GM19467 (cell line): ENCODE measurements around the gene WSCD1.

Source experiments
- ATAC-seq: cut with Tn5 transposase; IDR thresholded peaks from one replicate; pipeline ENCODE4 v1.9.1; 2021; ENCODE audit warnings: mild to moderate bottlenecking, moderate library complexity; ENCODE audit not compliant: unreplicated experiment

The WSCD1 gene

DNA sequence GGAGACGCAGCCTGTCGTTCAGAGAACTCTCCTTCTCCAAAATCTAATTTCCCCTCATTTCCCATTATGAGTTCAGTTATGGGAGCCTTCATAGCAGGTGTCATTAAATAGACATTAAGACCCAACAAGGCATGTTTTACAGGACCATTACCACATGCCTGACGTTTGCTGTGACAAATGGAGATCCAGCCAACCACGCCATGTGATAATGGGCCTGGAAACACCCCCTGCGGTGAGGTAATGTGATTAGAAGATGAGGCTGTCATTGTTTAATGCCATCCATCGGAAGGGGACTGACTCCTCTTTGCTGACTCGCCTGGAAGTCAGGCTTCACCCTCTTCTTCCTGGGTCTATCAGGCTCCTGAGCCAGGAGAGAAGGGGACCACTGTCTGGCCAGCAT is 76.9 kb downstream of the WSCD1 start:
- no peak for ATAC-seq

DNA sequence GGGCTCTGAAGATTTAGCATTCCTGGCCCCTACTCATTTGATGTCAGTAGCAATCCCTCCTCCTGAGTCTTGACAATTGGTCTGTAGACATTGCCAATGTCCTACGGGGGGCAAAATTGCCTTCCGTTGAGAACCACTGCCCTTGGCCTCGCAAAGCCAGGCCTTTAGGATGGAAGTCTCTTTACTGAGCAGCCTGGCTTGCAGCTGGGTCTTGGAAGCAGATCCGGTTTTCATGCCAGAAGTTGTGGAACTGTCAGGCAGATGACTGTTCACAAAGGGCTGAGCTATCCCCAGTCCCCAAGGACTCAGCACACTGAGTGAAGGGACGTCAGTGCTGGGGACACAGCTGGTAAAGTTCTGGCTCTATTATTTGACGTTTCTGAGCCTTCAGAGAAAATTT is 83.2 kb downstream of the WSCD1 start:
- no peak for ATAC-seq

DNA sequence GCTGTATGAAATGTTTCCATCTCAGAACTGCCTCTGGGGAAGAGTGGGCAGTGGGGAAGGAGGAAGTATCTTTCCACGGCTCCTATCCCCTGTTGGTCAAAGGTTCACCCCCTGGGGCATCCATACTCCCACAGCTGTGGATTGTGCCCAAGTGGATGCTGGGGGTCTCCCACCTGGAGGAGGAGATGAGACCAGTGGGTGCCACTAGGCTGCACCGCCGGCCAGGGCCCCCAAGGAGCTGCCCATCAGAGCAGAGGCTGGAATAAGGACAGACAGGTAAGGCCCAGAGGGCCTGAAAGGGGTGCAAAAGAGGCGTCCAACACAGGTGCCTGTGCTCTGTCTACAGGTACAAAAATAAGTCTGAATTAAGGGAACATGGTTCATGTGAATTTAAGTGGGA is 87.5 kb downstream of the WSCD1 start:
- ATAC-seq: no peak

DNA sequence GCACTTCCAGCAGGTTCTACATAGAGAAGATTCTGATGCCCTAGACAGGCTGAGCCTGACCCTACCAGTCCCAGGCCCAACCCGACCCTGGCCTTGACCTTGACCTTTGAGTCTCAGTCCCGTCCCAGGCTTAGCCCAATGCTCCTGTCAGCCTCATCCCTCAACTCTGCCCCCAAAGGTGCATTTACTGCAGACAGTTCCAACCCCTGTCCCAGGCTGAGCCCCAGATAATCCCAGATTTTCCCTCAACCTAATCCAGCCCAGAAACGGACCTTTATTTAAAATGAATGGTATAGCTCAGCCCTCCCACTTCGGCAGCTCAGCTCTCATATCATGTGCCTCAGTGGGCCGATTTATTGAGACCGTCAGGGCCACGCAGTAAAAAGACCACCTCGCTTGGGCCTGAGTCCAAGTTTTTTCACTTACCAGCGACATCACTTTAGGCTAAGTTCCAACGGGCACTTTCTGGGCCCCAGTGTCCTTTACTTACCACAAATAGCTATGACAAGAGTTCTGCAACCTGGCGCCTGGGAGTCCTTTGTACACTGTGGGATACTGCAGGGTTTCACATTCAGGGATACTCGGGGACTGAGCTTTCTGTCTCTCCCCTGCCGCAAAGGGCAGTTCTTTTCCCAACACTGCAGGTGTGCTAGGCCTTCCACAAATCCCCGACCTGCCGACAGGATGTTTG is 89.5 kb downstream of the WSCD1 start:
- ATAC-seq: no peak

DNA sequence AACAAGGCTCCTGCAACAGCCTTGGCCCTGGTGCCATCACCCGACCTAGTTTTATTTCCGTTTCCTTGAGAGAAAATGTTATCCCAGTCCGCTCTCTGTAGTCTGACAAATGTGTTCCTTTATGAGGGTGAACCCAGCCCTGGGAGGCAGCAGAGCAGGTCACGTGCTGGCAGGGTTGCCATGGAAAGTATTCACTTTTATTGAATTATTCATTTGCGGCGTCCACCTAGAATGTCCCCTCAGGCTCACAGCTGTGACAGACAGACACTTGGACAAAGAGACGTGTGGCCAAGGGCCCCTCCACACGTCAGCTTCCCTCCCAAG is 90.0 kb downstream of the WSCD1 start:
- no peak for ATAC-seq

DNA sequence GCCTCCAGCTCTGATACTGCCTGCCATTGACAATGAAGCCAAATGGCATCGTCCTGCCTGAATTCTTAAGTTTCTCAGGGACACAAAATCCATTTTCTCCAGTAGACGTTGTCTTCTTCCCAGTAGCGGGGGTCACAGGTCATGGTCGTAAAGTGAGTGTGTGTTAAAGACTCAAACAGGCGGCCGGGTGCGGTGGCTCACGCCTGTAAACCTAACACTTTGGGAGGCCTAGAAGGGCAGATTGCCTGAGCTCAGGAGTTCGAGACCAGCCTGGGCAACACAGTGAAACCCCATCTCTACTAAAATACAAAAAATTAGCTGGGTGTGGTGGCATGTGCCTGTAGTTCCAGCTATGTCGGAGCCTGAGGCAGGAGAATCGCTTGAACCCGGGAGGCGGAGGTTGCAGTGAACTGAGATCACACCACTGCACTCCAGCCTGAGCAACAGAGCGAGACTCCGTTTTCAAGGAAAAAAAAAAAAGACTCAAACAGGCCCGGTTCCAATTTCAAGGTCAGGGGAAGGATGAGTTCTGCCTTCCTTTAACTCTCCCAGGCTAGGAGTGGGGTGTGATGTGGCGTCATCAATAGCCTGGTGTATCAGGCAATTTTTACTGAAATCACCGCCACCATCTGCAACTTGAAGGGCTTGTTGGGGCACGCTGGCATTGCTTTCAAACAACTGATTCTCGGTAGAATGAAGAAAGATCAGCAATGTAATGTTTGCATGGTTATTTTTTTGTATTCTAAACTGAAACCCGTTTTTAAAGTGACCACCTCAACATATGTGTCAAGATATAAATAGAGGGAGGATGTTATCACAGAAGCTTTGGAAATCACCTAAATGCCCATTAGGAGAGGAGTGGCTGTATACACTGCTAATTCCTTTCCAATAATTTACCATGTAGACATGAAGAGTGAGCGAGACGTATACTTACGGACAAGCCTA is 91.0 kb downstream of the WSCD1 start:
- ATAC-seq: no peak

DNA sequence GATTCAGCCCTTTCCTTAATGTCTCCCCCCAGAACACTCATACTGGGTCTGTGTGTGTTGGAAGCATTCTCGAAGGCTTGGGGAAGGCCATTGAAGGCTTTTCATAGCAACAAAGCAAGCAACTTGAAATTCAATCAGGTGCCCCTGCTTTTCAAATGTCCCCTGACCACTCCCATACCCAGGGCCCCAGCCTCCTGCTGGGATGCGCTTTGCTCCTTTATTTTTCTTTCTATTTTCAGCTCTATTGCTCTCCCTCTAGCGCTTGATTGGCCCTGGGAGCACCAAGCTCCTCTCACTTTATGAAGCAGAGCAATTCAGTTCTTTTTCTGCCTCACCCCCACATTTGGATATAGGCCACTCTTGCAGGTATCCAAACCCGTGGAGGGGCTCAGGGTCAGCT is 92.0 kb downstream of the WSCD1 start:
- no peak for ATAC-seq

DNA sequence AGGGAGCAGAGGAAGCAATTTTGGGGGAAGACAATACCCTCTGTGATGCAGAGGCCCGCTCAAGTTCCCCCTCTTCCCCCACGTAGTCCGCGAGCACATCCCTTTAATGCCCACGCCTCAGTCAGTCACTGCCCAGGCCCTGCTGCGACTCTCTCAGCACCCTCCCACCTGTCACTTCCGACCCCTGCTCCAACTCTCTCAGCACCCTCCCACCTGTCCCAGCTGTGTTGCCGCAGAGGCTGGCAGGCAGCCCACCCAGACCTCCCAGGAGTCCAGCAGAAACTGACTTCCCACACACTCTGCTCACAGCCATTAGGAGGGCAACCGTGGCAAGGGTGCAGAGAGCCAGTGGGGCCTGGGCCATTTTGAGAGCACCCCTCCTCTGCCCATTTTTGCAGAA is 92.7 kb downstream of the WSCD1 start:
- no peak for ATAC-seq

DNA sequence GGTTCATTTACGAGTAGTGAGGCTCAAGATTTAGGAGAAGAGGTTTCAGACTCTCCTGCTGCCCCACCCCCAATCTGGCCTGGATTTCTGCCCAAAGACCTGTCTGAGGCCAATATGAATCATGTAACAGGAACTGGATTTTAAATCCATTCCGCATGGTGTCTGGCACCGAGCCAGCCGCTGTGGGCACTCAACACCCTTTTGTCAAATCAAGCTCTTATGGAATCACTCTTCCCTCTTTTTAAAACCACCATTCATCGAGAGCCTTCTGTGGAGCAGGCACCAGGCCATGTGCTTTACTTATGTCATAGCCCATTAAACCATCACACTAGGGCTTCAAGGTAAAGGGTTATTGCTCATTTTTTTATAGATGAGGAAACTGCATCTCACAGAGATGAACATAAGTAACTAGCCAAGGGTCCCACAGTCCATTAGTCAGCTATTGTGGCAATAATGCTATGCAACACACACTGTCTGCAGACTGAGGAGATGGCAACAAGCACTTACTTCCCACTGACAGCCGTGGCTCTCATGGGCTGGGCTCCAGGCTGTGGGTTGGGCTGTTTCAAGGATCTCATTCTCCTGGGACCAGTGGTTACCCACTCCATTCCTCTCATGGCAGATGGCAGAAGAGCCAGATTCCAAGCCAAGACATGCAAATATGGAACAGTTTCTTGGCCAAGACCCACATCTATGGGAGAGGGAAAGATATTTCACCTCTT is 93.6 kb downstream of the WSCD1 start:
- no peak for ATAC-seq

DNA sequence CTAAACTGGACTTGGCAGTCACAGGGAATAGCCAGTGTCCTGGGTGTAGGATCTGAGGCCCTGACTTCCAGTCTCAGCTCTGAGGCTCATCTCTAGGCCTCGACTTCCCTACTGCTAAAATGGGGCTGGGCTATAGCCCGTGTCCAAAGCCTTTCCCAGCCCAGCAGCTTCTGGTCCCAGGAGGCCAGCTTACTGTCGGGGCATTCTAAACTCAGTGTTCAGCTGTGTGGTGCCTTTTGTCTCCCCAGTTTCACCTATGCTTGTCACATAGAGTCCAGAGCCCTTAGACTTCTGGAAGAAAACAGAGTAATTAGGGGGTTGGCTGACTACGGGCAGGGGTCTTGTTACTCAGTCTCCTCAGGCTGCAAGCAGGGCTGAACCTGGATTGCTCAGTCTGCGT is 94.8 kb downstream of the WSCD1 start:
- no peak for ATAC-seq

DNA sequence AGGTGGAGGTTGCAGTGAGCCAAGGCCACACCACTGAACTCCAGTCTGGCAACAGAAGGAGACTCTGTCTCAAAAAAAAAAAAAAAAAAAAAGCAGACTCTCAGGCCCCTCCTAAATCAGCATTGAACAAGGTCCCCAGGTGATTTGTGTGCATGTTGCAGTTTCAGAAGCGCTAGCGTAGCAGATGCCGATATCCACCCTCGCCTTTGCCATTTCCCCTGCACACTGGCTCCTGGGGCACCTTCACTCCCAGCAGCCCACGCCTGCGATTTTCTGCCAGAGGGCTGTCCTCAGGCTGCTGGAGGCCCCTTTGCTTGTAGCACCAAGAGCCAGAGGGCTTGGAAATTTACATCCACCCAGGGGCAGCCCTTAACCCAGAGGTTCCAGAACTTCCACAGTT is 95.6 kb downstream of the WSCD1 start:
- no peak for ATAC-seq

DNA sequence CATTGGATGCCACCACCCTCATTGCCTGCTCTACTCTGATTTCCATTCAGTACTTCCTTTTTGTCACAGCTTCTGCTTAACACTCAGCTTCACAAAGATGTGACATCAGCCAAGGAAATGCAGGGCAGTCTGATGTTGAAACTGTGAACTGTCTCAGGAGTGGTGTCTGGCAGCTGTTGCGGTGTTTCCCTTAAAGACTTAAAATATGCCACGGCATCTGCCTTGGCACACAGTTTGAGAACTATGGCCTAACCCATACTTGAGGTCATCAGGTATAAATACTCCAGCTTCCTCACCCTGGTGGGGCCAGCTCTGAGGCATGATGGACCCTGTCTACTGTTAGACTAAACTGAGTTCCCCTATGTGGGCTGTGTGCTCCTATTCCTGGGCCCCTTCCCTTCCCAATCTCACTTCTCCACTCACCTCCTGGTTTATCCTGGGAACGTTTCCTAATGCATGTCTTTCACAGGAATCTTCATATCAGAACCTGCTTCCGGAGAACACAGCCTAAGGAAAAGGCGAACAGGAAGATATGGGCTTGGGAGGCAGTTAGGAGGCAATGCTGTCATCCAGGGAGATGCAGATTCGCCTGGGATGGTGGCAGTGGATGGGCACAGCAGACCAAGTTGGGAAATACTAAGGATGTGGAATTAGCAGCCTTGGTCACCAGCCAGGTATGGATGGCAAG is 96.5 kb downstream of the WSCD1 start:
- ATAC-seq: no peak

DNA sequence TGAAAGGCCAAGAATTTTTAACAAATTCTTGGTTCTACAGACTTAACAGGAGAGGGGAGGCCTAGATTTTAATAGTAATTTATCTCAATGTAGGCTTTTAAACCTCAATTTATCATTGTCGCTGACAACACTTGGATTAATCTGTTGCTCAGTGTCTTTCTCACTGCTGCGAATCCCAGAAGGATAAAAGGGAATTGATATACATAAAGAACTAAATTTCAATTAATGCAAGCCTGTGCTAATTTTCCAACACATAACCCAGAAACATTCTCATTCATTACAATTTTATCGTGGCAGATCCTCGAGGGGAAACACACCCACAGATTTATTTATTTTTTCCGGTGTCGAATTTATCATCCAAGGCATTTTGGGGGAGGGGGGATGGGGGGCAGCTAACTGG is 98.1 kb downstream of the WSCD1 start:
- ATAC-seq: no peak

DNA sequence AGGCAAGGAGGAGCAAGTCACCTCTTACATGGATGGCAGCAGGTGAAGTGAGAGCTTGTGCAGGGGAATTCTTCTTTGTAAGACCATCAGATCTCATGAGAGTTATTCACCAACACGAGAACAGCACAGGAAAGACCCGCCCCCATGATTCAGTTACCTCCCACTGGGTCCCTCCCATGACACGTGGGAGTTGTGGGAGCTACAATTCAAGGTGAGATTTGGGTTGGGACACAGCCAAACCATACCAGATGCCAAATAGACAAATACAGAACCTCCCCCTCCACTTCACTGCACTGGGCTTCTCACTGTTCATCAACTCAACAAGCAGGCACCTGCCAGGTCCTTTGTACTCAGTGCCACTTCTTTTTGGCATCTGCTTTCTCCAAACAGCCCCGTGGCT is 100.2 kb downstream of the WSCD1 start:
- no peak for ATAC-seq

DNA sequence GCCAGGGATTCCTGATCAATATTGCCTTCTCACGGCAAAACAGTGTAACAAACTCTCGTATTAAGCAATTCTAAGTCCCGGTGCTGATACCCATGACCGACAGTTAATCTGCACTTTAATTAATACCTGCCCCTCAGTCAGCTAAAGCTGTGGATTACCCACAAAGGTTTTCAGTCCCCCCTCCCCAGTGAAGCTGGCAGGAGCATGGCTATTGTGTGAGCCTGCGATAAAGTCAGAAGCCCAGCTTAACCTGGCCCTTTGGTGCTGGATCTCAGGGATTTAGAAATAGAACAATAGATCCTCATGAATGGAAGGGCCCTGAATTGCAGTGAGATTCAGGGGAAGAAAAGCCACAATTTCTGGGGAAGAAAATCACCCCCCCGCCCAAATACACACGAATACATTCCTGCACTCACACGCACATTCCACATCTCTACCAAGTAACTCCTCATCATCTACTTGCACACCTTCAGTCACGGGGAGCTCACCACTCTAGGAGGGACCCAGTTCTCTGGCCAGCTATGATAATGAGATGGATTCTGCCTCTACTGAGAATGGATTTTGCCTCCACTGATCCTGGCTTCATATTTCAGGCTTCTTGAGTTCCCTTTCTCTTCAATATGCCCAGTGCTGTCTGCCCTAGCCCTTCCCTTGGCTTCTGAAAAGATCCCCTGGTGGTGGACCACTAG is 102.6 kb downstream of the WSCD1 start:
- no peak for ATAC-seq

DNA sequence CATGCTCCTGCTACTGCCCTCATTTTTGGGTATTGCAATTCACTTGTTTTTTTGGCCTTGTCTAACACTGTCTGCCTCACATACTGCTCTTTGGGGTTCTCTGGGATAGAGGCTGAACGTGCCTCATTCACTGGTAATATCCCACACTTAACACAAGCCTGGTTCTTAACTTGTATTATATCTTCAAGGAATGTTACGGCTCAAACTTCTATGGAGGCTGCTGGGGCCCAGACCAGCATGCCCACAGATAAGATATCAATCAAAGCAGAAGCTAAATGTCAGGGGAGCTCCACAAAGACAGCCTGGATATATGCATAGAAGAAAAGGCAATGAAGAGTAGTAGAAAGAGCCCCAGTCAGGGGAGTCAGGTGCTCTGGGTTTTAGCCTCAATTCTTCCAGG is 103.5 kb downstream of the WSCD1 start:
- ATAC-seq: no peak
